A673 (cell line): ENCODE results near the gene FXN. TPM values are rescaled to one million over a fixed set of nuclear protein-coding genes. Genes with fewer than 3 reads are reported as not detected.
"Not testable (repeated sequence)": the region's sequence is repeated elsewhere in the genome, so short reads cannot be mapped to it uniquely, and the experiment has no call there.

ENCODE experiments used
- BruUV-seq: library from RNA; stranded (reverse); fragments of 400-500 nt; replicated peaks from 2 replicates; lab custom pipeline; 2021; lab: Mats Ljungman, UMichigan
- CTCF ChIA-PET: fragments of 300-600 bp; sonication (Branson Sonifier 250); formaldehyde crosslinking; loops from one replicate; lab custom pipeline; 2022; ENCODE audit warnings: antibody characterized with exemption; lab: Charles Lee
- POLR2A ChIA-PET: fragments of 300-600 bp; sonication (Branson Sonifier 250); formaldehyde crosslinking; loops from one replicate; lab custom pipeline; 2022; ENCODE audit warnings: antibody characterized with exemption; ENCODE audit not compliant: low non-redundant PET; lab: Charles Lee
- DNase-seq: peaks from one replicate; pipeline ENCODE4 v3.0.0-alpha.2; 2015; ENCODE audit warnings: low spot score
- H3K27ac ChIP-seq: fragments of 200-600 bp; sonication (generic); 2 replicates; pipeline ENCODE4 v1.5.1; 2016; ENCODE audit warnings: mixed run types, low read depth, mild to moderate bottlenecking, mixed read lengths, antibody characterized with exemption, low read length; ENCODE audit not compliant: poor library complexity, severe bottlenecking
- H3K27me3 ChIP-seq: fragments of 200-600 bp; sonication (generic); replicated peaks from 2 replicates; pipeline ENCODE4 v1.6.1; 2017; ENCODE audit warnings: mixed run types, low read depth, mild to moderate bottlenecking, mixed read lengths, antibody characterized with exemption, low read length; ENCODE audit not compliant: insufficient read depth, poor library complexity
- H3K36me3 ChIP-seq: fragments of 200-600 bp; sonication (generic); 2 replicates; pipeline ENCODE4 v1.6.1; 2016; ENCODE audit warnings: mixed run types, mild to moderate bottlenecking, mixed read lengths, antibody characterized with exemption, low read length; ENCODE audit not compliant: insufficient read depth, poor library complexity, severe bottlenecking
- H3K4me1 ChIP-seq: fragments of 200-600 bp; sonication (generic); 2 replicates; pipeline ENCODE4 v1.6.1; 2017; ENCODE audit warnings: mixed run types, mild to moderate bottlenecking, mixed read lengths, antibody characterized with exemption, low read length; ENCODE audit not compliant: insufficient read depth, poor library complexity, severe bottlenecking
- H3K4me3 ChIP-seq: fragments of 200-600 bp; sonication (generic); 2 replicates; pipeline ENCODE4 v1.5.1; 2016; ENCODE audit warnings: low read depth, mixed run types, mild to moderate bottlenecking, mixed read lengths, low read length; ENCODE audit not compliant: poor library complexity, severe bottlenecking
- H3K9me3 ChIP-seq: fragments of 200-600 bp; sonication (generic); 2 replicates; pipeline ENCODE4 v1.6.1; 2016; ENCODE audit warnings: mixed run types, low read depth, mild to moderate bottlenecking, mixed read lengths, antibody characterized with exemption, low read length; ENCODE audit not compliant: poor library complexity, severe bottlenecking
- CTCF ChIP-seq: fragments of 300-800, 200-600 bp; sonication (generic); conservative IDR thresholded peaks from 2 replicates; pipeline ENCODE4 v1.5.1; 2017; ENCODE audit warnings: low read depth, mild to moderate bottlenecking, antibody characterized with exemption, low read length, moderate library complexity, mixed read lengths
- EZH2 ChIP-seq: fragments of 200-600 bp; sonication (generic); IDR thresholded peaks from 2 replicates; pipeline ENCODE4 v1.6.1; 2017; ENCODE audit warnings: borderline replicate concordance, low read depth, mild to moderate bottlenecking, mixed read lengths, antibody characterized with exemption, low read length; ENCODE audit not compliant: poor library complexity, severe bottlenecking
- intact Hi-C: fragments of 100-400 bp; cut with micrococcal nuclease; formaldehyde crosslinking; loops from one replicate; pipeline ENCODE4 v1.10.0; 2022; ENCODE audit not compliant: unreplicated experiment
- total RNA-seq: library from RNA; stranded (reverse); gene quantifications from 2 replicates; pipeline ENCODE4 v1.2.3, GENCODE V29; 2021

Gene FXN
- total RNA-seq, 1 experiment from 2014 or later, result 20.8 TPM

GRCh38 chr9:69104830-69105527, 69.4 kb downstream of the FXN start:
- CTCF ChIA-PET, result no interaction called here
- no peak overlapping the region for H3K27ac ChIP-seq
- H3K9me3 ChIP-seq, result no peaks in the 10 kb centered on the region
- no peaks in the 10 kb centered on the region for H3K4me1 ChIP-seq
- POLR2A ChIA-PET, result no interaction called here
- no peak for DNase-seq
- H3K36me3 ChIP-seq, result no peaks in the 10 kb centered on the region
- no TSS peak for BruUV-seq
- TF ChIP-seq EZH2, result no peak
- no peak for TF ChIP-seq CTCF
- no peak overlapping the region for H3K4me3 ChIP-seq
- intact Hi-C loops, result no loop called here
- no peaks in the 10 kb centered on the region for H3K27me3 ChIP-seq

- no peak for TF ChIP-seq CTCF
- TF ChIP-seq EZH2, result no peak
- ChIA-PET CTCF (interaction anchor here (0.5 kb wide), 1 partner anchor 51 kb away, joined by 6 read pairs; no protein-coding TSS in a partner anchor), POLR2A (no interaction called here)
- Histone ChIP-seq H3K27me3 (no peaks in the 10 kb centered on the region), H3K27ac (no peak overlapping the region), H3K4me1 (no peaks in the 10 kb centered on the region), H3K36me3 (no peaks in the 10 kb centered on the region), H3K4me3 (no peak overlapping the region), H3K9me3 (no peaks in the 10 kb centered on the region)
- intact Hi-C loops, result no loop called here
- DNase-seq, result no peak
- BruUV-seq, result no TSS peak
These were observed 72.2 kb downstream of the FXN start for GRCh38 chr9:69107771-69108170.

- H3K36me3 ChIP-seq, H3K27me3 ChIP-seq, H3K4me1 ChIP-seq, H3K9me3 ChIP-seq, H3K27ac ChIP-seq, DNase-seq, intact Hi-C loops, H3K4me3 ChIP-seq, CTCF ChIA-PET, POLR2A ChIA-PET, BruUV-seq: not testable (repeated sequence)
These were observed 73.2 kb downstream of the FXN start for GRCh38 chr9:69108706-69109105.

- no peak for TF ChIP-seq EZH2
- TF ChIP-seq CTCF, result no peak
- no TSS peak for BruUV-seq
- Histone ChIP-seq H3K4me1 (no peaks in the 10 kb centered on the region), H3K27me3 (no peaks in the 10 kb centered on the region), H3K4me3 (no peak overlapping the region), H3K36me3 (no peaks in the 10 kb centered on the region), H3K27ac (no peak overlapping the region), H3K9me3 (no peaks in the 10 kb centered on the region)
- DNase-seq, result no peak
- CTCF ChIA-PET, result no interaction called here
- intact Hi-C loops, result no loop called here
- POLR2A ChIA-PET, result no interaction called here
These were observed 73.6 kb downstream of the FXN start for GRCh38 chr9:69109152-69109551.

GRCh38 chr9:69112646-69113045, 77.1 kb downstream of the FXN start:
- CTCF ChIA-PET, intact Hi-C loops, H3K4me1 ChIP-seq, DNase-seq, H3K27me3 ChIP-seq, H3K27ac ChIP-seq, H3K4me3 ChIP-seq, H3K9me3 ChIP-seq, BruUV-seq, H3K36me3 ChIP-seq, POLR2A ChIA-PET: not testable (repeated sequence)
